GM19025 (cell line): ENCODE measurements around the gene FKBP1B.
"Not testable (repeated sequence)": the region's sequence is repeated elsewhere in the genome, so short reads cannot be mapped to it uniquely, and the experiment has no call there.

ENCODE experiments used
- ATAC-seq: cut with Tn5 transposase; IDR thresholded peaks from one replicate; pipeline ENCODE4 v1.9.1; 2021; ENCODE audit warnings: mild to moderate bottlenecking, low read depth, moderate library complexity; ENCODE audit not compliant: unreplicated experiment

Gene FKBP1B

GRCh38 chr2:24093270-24093669, 43.7 kb downstream of the FKBP1B start:
- not testable (repeated sequence) for ATAC-seq

DNA sequence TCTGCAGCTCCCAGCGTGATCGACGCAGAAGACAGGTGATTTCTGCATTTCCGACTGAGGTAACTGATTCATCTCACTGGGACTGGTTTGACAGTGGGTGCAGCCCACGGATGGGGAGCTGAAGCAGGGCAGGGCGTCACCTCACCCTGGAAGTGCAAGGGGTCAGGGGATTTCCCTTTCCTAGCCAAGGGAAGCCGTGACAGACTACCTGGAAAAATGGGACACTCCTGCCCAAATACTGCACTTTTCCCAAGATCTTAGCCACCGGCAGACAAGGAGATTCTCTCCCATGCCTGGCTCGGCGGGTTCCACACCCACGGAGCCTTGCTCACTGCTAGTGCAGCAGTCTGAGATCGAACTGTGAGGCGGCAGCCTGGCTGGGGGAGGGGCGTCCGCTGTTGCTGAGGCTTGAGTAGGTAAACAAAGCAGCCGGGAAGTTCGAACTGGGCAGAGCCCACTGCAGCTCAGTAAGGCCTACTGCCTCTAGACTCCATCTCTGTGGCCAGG, 45.7 kb downstream of the FKBP1B start:
- ATAC-seq, result not testable (repeated sequence)

DNA sequence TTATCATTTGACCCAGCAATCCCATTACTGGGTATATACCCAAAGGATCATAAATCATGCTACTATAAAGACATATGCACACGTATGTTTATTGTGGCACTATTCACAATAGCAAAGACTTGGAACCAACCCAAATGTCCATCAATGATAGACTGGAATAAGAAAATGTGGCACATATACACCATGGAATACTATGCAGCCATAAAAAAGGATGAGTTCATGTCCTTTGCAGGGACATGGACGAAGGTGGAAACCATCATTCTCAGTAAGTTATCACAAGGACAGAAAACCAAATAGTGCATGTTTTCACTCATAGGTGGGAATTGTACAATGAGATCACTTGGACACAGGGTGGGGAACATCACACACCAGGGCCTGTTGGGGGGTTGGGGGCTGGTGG, 51.2 kb downstream of the FKBP1B start:
- ATAC-seq, result not testable (repeated sequence)

- ATAC-seq, result no peak
These were observed 52.5 kb downstream of the FKBP1B start for GRCh38 chr2:24101992-24102391.

GRCh38 chr2:24102677-24103076, 53.1 kb downstream of the FKBP1B start:
- no peak for ATAC-seq

DNA sequence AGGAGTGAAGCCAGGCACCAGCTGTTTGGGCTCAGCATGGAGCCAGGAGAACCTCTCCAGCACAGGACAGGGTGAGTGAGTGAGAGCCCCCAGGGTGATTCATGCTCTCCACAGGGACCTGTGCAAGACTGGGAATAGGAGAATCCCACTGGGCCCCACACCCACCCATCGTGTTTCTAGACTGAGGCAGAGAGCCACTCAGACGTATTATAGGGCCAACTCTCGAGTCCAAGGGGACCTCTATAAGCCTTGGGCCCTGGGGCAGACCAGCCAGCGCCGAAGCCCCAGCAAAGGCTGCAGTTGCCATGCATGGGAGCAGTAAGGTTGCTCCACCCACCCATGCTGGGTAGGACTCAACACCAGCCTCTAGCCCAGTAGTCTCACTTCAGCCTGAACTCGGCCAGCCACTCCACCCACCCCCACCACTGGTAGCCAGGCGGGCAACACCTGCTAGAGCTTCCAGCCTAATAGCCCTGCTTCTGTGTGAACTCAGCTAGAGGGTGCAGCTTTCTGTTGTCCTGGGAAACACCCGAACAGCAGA, 54.6 kb downstream of the FKBP1B start:
- ATAC-seq, result no peak

DNA sequence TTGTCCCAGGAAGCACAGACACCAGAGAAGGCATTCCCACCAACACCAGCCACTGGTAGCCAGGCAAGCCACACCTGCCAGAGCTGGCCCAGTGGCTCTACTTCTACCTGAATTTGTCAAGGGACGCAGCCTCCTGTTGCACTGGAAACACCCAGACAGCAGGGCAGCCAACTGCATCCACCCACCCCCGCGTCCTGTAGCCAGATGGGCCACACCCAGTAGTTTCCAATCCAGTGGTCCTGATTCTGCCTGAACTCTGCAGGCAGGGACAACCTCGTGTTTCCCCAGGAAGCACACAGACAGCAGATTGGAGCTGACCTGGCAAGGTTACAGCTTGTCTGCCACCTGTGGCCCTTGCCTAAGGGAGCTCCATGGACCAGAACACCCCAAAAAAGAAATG, 55.4 kb downstream of the FKBP1B start:
- ATAC-seq, result no peak

- no peak for ATAC-seq
These were observed 56.3 kb downstream of the FKBP1B start for GRCh38 chr2:24105816-24106215.

DNA sequence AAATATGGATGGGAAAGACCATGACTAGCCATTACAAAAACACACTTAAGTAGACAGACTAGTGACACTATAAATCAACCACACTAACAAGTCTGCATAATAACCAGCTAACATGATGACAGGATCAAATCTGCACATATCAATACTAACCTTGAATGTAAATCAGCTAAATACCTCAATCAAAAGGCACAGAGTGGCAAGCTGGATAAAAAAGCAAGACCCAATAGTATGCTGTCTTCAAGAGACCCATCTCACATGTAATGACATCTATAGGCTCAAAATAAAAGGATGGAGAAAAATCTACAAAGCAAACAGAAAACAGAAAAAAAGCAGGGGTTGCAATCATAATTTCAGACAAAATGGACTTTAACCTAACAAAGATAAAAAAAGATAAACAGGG, 57.2 kb downstream of the FKBP1B start:
- no peak for ATAC-seq

DNA sequence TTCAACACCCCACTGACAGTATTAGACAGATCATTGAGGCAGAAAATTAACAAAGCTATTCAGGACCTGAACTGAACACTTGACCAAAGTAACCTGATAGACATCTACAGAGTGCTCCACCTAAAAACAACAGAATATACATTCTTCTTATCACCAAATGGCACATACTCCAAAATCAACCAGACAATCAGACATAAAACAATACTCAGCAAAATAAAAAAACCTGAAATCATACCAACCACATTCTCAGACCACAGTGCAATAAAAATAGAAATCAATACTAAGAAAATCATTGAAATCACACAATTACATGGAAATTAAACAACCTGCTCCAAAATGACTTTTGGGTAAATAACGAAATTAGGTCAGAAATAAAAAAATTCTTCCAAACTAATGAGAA, 57.8 kb downstream of the FKBP1B start:
- no peak for ATAC-seq

DNA sequence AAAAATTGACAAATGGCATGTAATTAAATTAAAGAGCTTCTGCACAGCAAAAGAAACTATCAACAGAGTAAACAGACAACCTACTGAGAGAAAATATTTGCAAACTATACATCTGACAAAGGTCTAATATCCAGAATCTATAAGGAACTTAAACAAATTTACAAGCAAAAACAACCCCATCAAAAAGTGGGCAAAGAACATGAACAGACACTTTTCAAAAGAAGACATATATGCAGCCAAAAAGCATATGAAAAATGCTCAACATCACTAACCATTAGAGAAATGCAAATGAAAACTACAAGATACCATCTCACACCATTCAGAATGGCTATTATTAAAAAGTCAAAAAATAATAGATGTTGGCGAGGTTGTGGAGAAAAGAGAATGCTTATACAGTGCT, 59.9 kb downstream of the FKBP1B start:
- ATAC-seq, result not testable (repeated sequence)

DNA sequence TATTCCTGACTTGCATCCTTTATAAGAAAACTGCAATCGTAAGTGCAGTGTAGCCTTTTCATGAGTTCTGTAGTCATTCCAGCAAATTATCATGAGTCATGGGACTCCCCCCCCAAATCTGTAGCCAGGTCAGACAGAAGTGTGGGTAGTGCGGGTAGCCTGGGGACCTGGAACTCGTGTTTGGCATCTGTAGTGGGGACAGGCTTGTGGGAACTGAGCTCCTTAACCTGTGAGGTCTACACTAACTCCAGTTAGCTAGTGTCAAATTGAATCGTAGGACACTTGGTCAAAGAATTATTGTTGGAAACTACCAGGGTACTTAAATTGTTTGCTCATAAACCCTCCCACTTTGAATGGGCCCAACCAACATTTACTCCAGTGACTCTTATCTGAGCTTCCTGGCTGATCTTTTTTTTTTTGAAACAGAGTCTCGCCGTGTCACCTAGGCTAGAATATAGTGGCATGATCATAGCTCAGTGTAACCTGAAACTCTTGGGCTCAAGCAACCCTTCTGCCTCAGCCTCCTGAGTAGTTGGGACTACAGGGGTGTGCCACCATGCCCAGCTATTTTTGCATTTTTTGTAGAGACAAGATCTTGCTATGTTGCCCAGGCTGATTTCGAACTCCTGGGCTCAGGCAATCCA, 61.2 kb downstream of the FKBP1B start:
- ATAC-seq, result no peak

- no peak for ATAC-seq
These were observed 61.9 kb downstream of the FKBP1B start for GRCh38 chr2:24111407-24111901.
